Measurements from ENCODE around the gene CACNA1H.

DNA sequence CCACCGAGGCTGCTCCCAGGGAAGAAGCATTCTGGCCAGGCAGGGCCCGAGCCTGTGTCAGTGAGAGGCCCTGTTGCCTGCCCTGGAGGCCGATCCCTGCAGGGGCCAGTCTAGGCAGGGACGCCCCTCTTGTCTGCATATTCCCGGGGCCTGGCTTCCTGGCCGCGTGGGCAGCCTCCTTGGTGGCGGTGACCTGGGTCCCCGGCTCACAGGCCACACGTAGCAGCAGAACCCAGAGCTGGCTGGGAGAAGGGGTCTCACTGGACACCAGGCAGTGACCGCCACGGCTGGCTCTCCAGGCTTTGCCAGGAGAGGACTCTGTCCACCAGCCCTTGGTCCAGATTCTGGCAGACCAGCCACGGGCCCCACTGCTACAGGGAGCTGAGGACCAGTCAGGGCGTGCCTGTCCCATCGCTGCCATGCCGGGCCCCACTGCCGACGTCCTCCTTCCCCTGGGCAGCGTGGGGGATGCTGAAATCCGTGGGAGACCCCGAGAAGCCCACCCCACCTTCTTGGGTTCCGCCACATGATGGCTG lies 3.7 kb upstream of the CACNA1H start:
- no peak for TF ChIP-seq POLR2A (conservative IDR thresholded peaks at IDR 0.05)
- no peak for TF ChIP-seq ZNF217 (CRISPR knock-in tag; IDR thresholded peaks at IDR 0.05)
- TF ChIP-seq, protein P1, sequence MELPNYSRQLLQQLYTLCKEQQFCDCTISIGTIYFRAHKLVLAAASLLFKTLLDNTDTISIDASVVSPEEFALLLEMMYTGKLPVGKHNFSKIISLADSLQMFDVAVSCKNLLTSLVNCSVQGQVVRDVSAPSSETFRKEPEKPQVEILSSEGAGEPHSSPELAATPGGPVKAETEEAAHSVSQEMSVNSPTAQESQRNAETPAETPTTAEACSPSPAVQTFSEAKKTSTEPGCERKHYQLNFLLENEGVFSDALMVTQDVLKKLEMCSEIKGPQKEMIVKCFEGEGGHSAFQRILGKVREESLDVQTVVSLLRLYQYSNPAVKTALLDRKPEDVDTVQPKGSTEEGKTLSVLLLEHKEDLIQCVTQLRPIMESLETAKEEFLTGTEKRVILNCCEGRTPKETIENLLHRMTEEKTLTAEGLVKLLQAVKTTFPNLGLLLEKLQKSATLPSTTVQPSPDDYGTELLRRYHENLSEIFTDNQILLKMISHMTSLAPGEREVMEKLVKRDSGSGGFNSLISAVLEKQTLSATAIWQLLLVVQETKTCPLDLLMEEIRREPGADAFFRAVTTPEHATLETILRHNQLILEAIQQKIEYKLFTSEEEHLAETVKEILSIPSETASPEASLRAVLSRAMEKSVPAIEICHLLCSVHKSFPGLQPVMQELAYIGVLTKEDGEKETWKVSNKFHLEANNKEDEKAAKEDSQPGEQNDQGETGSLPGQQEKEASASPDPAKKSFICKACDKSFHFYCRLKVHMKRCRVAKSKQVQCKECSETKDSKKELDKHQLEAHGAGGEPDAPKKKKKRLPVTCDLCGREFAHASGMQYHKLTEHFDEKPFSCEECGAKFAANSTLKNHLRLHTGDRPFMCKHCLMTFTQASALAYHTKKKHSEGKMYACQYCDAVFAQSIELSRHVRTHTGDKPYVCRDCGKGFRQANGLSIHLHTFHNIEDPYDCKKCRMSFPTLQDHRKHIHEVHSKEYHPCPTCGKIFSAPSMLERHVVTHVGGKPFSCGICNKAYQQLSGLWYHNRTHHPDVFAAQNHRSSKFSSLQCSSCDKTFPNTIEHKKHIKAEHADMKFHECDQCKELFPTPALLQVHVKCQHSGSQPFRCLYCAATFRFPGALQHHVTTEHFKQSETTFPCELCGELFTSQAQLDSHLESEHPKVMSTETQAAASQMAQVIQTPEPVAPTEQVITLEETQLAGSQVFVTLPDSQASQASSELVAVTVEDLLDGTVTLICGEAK (IDR thresholded peaks at IDR 0.05): no peak
- TF ChIP-seq, protein P1 (CRISPR knock-in tag; IDR thresholded peaks at IDR 0.05): no peak
- no peak for TF ChIP-seq TBP (optimal IDR thresholded peaks at IDR 0.05; ENCODE audit: low read depth, low read length)
- TF ChIP-seq, protein P2, sequence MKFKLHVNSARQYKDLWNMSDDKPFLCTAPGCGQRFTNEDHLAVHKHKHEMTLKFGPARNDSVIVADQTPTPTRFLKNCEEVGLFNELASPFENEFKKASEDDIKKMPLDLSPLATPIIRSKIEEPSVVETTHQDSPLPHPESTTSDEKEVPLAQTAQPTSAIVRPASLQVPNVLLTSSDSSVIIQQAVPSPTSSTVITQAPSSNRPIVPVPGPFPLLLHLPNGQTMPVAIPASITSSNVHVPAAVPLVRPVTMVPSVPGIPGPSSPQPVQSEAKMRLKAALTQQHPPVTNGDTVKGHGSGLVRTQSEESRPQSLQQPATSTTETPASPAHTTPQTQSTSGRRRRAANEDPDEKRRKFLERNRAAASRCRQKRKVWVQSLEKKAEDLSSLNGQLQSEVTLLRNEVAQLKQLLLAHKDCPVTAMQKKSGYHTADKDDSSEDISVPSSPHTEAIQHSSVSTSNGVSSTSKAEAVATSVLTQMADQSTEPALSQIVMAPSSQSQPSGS (CRISPR knock-in tag; IDR thresholded peaks at IDR 0.05): no peak
- TF ChIP-seq, protein P3, sequence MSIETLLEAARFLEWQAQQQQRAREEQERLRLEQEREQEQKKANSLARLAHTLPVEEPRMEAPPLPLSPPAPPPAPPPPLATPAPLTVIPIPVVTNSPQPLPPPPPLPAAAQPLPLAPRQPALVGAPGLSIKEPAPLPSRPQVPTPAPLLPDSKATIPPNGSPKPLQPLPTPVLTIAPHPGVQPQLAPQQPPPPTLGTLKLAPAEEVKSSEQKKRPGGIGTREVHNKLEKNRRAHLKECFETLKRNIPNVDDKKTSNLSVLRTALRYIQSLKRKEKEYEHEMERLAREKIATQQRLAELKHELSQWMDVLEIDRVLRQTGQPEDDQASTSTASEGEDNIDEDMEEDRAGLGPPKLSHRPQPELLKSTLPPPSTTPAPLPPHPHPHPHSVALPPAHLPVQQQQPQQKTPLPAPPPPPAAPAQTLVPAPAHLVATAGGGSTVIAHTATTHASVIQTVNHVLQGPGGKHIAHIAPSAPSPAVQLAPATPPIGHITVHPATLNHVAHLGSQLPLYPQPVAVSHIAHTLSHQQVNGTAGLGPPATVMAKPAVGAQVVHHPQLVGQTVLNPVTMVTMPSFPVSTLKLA (conservative IDR thresholded peaks at IDR 0.05): no peak
- no peak for TF ChIP-seq TRIM24 (IDR thresholded peaks at IDR 0.05)
- TF ChIP-seq, protein P4, sequence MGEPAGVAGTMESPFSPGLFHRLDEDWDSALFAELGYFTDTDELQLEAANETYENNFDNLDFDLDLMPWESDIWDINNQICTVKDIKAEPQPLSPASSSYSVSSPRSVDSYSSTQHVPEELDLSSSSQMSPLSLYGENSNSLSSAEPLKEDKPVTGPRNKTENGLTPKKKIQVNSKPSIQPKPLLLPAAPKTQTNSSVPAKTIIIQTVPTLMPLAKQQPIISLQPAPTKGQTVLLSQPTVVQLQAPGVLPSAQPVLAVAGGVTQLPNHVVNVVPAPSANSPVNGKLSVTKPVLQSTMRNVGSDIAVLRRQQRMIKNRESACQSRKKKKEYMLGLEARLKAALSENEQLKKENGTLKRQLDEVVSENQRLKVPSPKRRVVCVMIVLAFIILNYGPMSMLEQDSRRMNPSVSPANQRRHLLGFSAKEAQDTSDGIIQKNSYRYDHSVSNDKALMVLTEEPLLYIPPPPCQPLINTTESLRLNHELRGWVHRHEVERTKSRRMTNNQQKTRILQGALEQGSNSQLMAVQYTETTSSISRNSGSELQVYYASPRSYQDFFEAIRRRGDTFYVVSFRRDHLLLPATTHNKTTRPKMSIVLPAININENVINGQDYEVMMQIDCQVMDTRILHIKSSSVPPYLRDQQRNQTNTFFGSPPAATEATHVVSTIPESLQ (CRISPR knock-in tag; IDR thresholded peaks at IDR 0.05): no peak

Measured in K562 (cell line).